HepG2 (cell line): ENCODE results near the gene ZNF318. TPM values are rescaled to one million over a fixed set of nuclear protein-coding genes. Genes with fewer than 3 reads are reported as not detected.

ENCODE experiments used
- CBX5 ChIP-seq: sonication (generic); formaldehyde crosslinking; IDR thresholded peaks from 2 replicates; pipeline ENCODE4 v1.4.0; 2020; ENCODE audit warnings: missing genetic modification reagents, borderline replicate concordance
- CREB3 ChIP-seq: sonication (generic); formaldehyde crosslinking; IDR thresholded peaks from 2 replicates; pipeline ENCODE4 v1.5.0; 2020; ENCODE audit warnings: missing genetic modification reagents
- FOXO4 ChIP-seq: sonication (generic); formaldehyde crosslinking; conservative IDR thresholded peaks from 2 replicates; pipeline ENCODE4 v1.8.1; 2023; ENCODE audit warnings: missing genetic modification reagents
- KDM3A ChIP-seq: IDR thresholded peaks from 2 replicates; pipeline ENCODE4 v1.6.1; 2018; ENCODE audit warnings: low read depth, missing compliant biosample characterization
- KLF11 ChIP-seq: IDR thresholded peaks from 2 replicates; pipeline ENCODE4 v1.6.1; 2016; ENCODE audit warnings: missing compliant biosample characterization
- KLF13 ChIP-seq: sonication (generic); formaldehyde crosslinking; IDR thresholded peaks from 2 replicates; pipeline ENCODE4 v1.4.0; 2020; ENCODE audit warnings: mild to moderate bottlenecking, missing genetic modification reagents
- KLF16 ChIP-seq, 2 experiments: sonication (generic) in 1 of 2; formaldehyde crosslinking in 1 of 2; IDR thresholded peaks; 2 replicates each; pipeline versions ENCODE4 v1.6.1 to v1.8.0; 2016 to 2023; ENCODE audit warnings: missing genetic modification reagents in 2 of 2, missing compliant biosample characterization in 1 of 2
- MNT ChIP-seq: fragments of 450-650 bp; IDR thresholded peaks from 2 replicates; pipeline ENCODE4 v1.6.1; 2016
- NKX3-1 ChIP-seq: sonication (generic); formaldehyde crosslinking; IDR thresholded peaks from 2 replicates; pipeline ENCODE4 v1.5.0; 2020; ENCODE audit warnings: missing genetic modification reagents
- POGK ChIP-seq: sonication (generic); formaldehyde crosslinking; conservative IDR thresholded peaks from 2 replicates; pipeline ENCODE4 v1.8.0; 2022; ENCODE audit warnings: mild to moderate bottlenecking, moderate library complexity, missing genetic modification reagents
- SOX13 ChIP-seq, 3 experiments: fragments of 450-650 bp in 1 of 3; sonication (generic) in 1 of 3; formaldehyde crosslinking in 1 of 3; IDR thresholded peaks in 2 of 3; conservative IDR thresholded peaks in 1 of 3; 2 replicates each; pipeline versions ENCODE4 v1.5.0 to v1.6.1; 2016 to 2020; ENCODE audit warnings: antibody characterized with exemption in 1 of 3, mild to moderate bottlenecking in 1 of 3, missing compliant biosample characterization in 1 of 3, missing genetic modification reagents in 1 of 3, moderate library complexity in 1 of 3
- SP1 ChIP-seq, 2 experiments: fragments of 450-650 bp in 1 of 2; sonication (generic) in 1 of 2; formaldehyde crosslinking in 1 of 2; IDR thresholded peaks; 2 replicates each; pipeline versions ENCODE4 v1.4.0 to v1.6.1; 2016 to 2020; ENCODE audit warnings: missing genetic modification reagents in 1 of 2
- SP4 ChIP-seq: sonication (generic); formaldehyde crosslinking; IDR thresholded peaks from 2 replicates; pipeline ENCODE4 v1.8.1; 2023; ENCODE audit warnings: mild to moderate bottlenecking, missing genetic modification reagents
- ZBTB43 ChIP-seq: sonication (generic); formaldehyde crosslinking; conservative IDR thresholded peaks from 2 replicates; pipeline ENCODE4 v1.4.0; 2020; ENCODE audit warnings: missing genetic modification reagents
- ZNF235 ChIP-seq: sonication (generic); formaldehyde crosslinking; IDR thresholded peaks from 2 replicates; pipeline ENCODE4 v1.8.1; 2023; ENCODE audit warnings: mild to moderate bottlenecking, missing genetic modification reagents, borderline replicate concordance
- ZNF280B ChIP-seq: sonication (generic); formaldehyde crosslinking; IDR thresholded peaks from 2 replicates; pipeline ENCODE4 v1.5.0; 2020; ENCODE audit warnings: missing genetic modification reagents, mild to moderate bottlenecking, borderline replicate concordance
- polyA plus RNA-seq, 8 experiments: library from polyadenylated mRNA; depleted of rRNA in 3 of 8; stranded (reverse) in 7 of 8; unstranded in 1 of 8; fragments of >200 nt; fragmentation: Illumina TruSeq in 4 of 8; extraction: Trizol in 4 of 8; gene quantifications; 2 replicates each; pipeline versions ENCODE4 v1.2.1 to v1.2.3, GENCODE V29; 2011 to 2016; ENCODE audit warnings: low read depth in 4 of 8, missing spikeins in 1 of 8, mixed read lengths in 1 of 8; ENCODE audit not compliant: insufficient read depth in 1 of 8
- total RNA-seq, 5 experiments: library from RNA; depleted of rRNA; stranded (reverse); fragments of >200 nt; fragmentation: Illumina TruSeq; extraction: Trizol; gene quantifications; 2 replicates each; pipeline ENCODE4 v1.2.3, GENCODE V29; 2016; ENCODE audit warnings: low read depth in 1 of 5

ZNF318 gene
- total and polyA plus RNA-seq, 2 of the 13 experiments (the other 11 are each of a cell fraction or from before 2014, with no cell fraction given) = 13.0 to 14.5 TPM

- TF ChIP-seq FOXO4 (CRISPR knock-in tag) (no peak), CBX5 (CRISPR knock-in tag) (no peak), CREB3 (CRISPR knock-in tag) (no peak), SP4 (peak; percentile 63; the same call in 1 of the 2 replicates), SP1 (IDR thresholded peaks at IDR 0.05) (no peak), SP1 (CRISPR knock-in tag; IDR thresholded peaks at IDR 0.05) (peak; percentile 54), SOX13 (IDR thresholded peaks at IDR 0.05) (no peak), SOX13 (CRISPR knock-in tag; conservative IDR thresholded peaks at IDR 0.05 in 1 of 2, IDR thresholded peaks at IDR 0.05 in 1 of 2) (no peak), KLF16 (CRISPR knock-in tag; IDR thresholded peaks at IDR 0.05) (peak in 1 of 2 experiments; percentile 77; a peak in 1 of 4 replicates), ZNF280B (CRISPR knock-in tag) (peak; percentile 89; the same call in 1 of the 2 replicates), MNT (no peak), NKX3-1 (CRISPR knock-in tag) (no peak), ZNF235 (CRISPR knock-in tag) (no peak), KLF13 (CRISPR knock-in tag) (no peak), ZBTB43 (CRISPR knock-in tag) (no peak), KLF11 (CRISPR knock-in tag) (no peak), POGK (CRISPR knock-in tag) (no peak; the same call in 1 of the 2 replicates), KDM3A (CRISPR knock-in tag) (peak; percentile 60; the same call in 1 of the 2 replicates)
Observed at GRCh38 chr6:43308101-43308989, 61.1 kb downstream of the ZNF318 start, which contains the start of gene CRIP3 (continued).
